Activated CD8-positive, alpha-beta T cell treated with anti-CD3 and anti-CD28 coated beads for 36 hours (primary cell): ENCODE data around the gene CLPSL1. TPM values are rescaled to one million over a fixed set of nuclear protein-coding genes. Genes with fewer than 3 reads are reported as not detected.

ENCODE experiments used
- ATAC-seq: fragments of 200-7000 bp; cut with Tn5 transposase; one replicate; pipeline ENCODE4 v1.10.0; 2021; ENCODE audit warnings: mild to moderate bottlenecking, moderate library complexity
- CTCF ChIA-PET: fragments of 350-600 bp; sonication (Branson Sonifier 250); formaldehyde crosslinking; loops from one replicate; lab custom pipeline; 2021; ENCODE audit warnings: antibody characterized with exemption; lab: Charles Lee
- POLR2A ChIA-PET: fragments of 350-600 bp; sonication (Branson Sonifier 250); formaldehyde crosslinking; loops from one replicate; lab custom pipeline; 2021; ENCODE audit warnings: antibody characterized with exemption; lab: Charles Lee
- DNase-seq: peaks from one replicate; pipeline ENCODE4 v3.0.0-alpha.2; 2020
- H3K27ac Mint-ChIP-seq: one replicate; pipeline ENCODE4 v1.8.0; 2021; ENCODE audit warnings: mild to moderate bottlenecking, mixed read lengths
- H3K27me3 Mint-ChIP-seq: one replicate; pipeline ENCODE4 v1.8.0; 2021; ENCODE audit warnings: mixed read lengths
- H3K36me3 Mint-ChIP-seq: one replicate; pipeline ENCODE4 v1.8.0; 2021; ENCODE audit warnings: low read depth, mixed read lengths
- H3K4me1 Mint-ChIP-seq: one replicate; pipeline ENCODE4 v1.8.0; 2021; ENCODE audit warnings: low read depth, mixed read lengths
- H3K4me3 Mint-ChIP-seq: one replicate; pipeline ENCODE4 v1.8.0; 2021; ENCODE audit warnings: mild to moderate bottlenecking, moderate library complexity, mixed read lengths
- H3K9me3 Mint-ChIP-seq: one replicate; pipeline ENCODE4 v1.8.0; 2021; ENCODE audit warnings: mixed read lengths
- intact Hi-C: fragments of 100-400 bp; cut with micrococcal nuclease; formaldehyde crosslinking; loops from one replicate; pipeline ENCODE4 v1.10.0; 2022
- total RNA-seq, 2 experiments: library from RNA; stranded (reverse); gene quantifications; one replicate each; pipeline ENCODE4 v1.2.3, GENCODE V29; 2021
- TF ChIP-seq, protein P1 (sequence below): fragments of 200-600 bp; IDR thresholded peaks from one replicate; pipeline ENCODE4 v1.8.0; 2022; ENCODE audit warnings: antibody characterized with exemption, mild to moderate bottlenecking

Gene CLPSL1
- total RNA-seq, 2 experiments from 2014 or later = not detected

DNA sequence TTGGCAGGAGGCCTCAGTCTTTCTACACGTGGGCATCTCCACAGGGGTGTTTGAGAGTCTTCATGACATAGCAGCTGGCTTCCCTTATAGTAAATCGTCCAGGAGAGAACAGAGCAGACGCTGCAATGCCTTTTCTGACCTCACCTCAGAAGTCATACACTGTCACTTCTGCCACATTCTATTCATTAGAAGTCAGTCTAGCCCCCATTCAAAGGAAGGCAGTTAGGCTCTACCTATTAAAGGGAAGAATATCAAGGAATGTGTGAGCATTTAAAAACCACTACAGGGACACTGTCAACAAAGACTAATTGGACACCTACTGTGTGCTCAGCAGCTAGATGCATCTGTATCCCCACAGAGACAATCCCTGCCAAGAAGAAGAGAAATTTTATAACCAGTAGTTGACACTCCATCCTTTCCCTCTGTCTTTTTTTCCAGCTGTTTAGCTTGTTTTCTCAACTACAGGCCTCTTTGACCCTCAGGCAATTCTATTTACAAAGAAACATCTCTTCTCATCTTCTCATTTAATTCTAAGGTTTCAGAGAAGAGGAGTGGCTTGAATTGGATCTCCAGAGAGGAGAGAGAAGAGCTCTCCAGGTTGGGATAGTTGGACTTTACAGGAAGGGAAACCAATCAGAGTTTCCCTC is 25.4 kb upstream of the CLPSL1 start:
- Mint-ChIP-seq H3K4me3 (no peak overlapping the region), H3K9me3 (no peaks in the 10 kb centered on the region), H3K36me3 (no peaks in the 10 kb centered on the region), H3K27ac (no peak overlapping the region), H3K27me3 (peaks cover 11% of the 10 kb centered on the region), H3K4me1 (peaks cover 2% of the 10 kb centered on the region)
- TF ChIP-seq, protein P1, sequence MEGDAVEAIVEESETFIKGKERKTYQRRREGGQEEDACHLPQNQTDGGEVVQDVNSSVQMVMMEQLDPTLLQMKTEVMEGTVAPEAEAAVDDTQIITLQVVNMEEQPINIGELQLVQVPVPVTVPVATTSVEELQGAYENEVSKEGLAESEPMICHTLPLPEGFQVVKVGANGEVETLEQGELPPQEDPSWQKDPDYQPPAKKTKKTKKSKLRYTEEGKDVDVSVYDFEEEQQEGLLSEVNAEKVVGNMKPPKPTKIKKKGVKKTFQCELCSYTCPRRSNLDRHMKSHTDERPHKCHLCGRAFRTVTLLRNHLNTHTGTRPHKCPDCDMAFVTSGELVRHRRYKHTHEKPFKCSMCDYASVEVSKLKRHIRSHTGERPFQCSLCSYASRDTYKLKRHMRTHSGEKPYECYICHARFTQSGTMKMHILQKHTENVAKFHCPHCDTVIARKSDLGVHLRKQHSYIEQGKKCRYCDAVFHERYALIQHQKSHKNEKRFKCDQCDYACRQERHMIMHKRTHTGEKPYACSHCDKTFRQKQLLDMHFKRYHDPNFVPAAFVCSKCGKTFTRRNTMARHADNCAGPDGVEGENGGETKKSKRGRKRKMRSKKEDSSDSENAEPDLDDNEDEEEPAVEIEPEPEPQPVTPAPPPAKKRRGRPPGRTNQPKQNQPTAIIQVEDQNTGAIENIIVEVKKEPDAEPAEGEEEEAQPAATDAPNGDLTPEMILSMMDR = no peak
- ATAC-seq = no peak
- ChIA-PET CTCF (interaction anchor here (1.6 kb wide), 1 partner anchor 233 kb away, joined by 6 read pairs; no protein-coding TSS in a partner anchor), POLR2A (interaction anchor here (0.7 kb wide), 1 partner anchor 624 kb away, joined by 3 read pairs; no protein-coding TSS in a partner anchor)
- intact Hi-C loops = no loop called here
- no peak for DNase-seq

DNA sequence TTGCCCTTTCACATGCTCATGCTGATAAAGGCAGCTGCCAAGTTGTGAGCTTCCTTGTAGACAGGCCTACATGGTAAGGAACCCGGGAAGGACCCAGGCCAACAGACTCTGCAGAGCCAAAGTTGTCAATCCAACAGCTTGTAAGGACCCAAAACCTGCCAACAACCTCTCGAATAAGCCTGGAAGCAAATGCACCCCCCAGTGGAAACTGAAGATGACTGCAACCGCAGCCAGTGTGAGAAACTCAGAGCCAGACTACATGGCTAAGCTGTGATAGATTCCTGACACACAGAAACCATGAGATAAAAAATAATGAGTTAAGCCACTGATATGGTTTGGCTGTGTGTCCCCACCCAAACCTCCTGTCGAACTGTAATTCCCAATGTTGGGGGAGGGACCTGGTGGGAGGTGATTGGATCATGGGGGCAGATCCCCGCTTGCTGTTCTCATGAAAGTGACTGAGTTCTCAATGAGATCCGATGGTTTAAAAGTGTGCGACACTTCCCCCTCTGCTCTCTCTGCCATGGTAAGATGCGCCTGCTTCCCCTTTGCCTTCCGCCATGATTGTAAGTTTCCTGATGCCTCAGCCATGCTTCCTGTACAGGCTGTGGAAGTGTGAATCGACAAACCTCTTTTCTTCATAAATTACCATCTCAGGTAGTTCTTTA is 23.2 kb upstream of the CLPSL1 start:
- intact Hi-C loops = no loop called here
- Mint-ChIP-seq H3K4me1 (no peaks in the 10 kb centered on the region), H3K36me3 (no peaks in the 10 kb centered on the region), H3K4me3 (no peak overlapping the region), H3K27me3 (peaks cover 19% of the 10 kb centered on the region), H3K27ac (no peak overlapping the region), H3K9me3 (no peaks in the 10 kb centered on the region)
- ChIA-PET CTCF (interaction anchor here (0.6 to 1.6 kb wide), 6 partner anchors 10 to 248 kb away, joined by 3 to 8 read pairs (median 3); no protein-coding TSS in a partner anchor), POLR2A (no interaction called here)
- TF ChIP-seq, protein P1 = peak; percentile 41
- ATAC-seq (peak; percentile 42), DNase-seq (peak; percentile 32)

DNA sequence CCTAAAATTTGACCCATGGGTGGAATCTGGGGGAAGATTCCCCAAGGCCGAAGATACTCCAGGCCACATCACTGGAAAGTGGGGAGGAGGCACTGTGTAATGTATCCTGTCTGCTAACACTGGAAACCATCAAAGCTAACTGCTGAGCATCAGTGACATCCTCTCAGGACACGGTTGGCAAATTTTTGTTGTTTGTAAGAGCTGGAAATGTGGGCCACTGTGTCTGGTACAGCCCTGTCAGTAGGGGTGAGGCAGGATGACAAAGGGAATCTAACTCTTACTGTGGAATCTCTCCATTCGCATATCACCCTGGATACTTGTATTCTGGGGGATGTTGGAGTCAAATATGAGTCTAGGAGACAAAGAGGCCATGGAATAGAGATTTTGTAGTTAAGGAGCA is 21.4 kb upstream of the CLPSL1 start:
- Mint-ChIP-seq H3K36me3 (no peaks in the 10 kb centered on the region), H3K27ac (no peak overlapping the region), H3K27me3 (peaks cover 35% of the 10 kb centered on the region), H3K4me3 (no peak overlapping the region), H3K9me3 (no peaks in the 10 kb centered on the region), H3K4me1 (no peaks in the 10 kb centered on the region)
- DNase-seq (no peak), ATAC-seq (no peak)
- POLR2A ChIA-PET = no interaction called here
- CTCF ChIA-PET = interaction anchor here (0.7 to 1.5 kb wide), 2 partner anchors 196 to 237 kb away, joined by 3 read pairs; no protein-coding TSS in a partner anchor
- intact Hi-C loops = no loop called here
- TF ChIP-seq, protein P1 = no peak

DNA sequence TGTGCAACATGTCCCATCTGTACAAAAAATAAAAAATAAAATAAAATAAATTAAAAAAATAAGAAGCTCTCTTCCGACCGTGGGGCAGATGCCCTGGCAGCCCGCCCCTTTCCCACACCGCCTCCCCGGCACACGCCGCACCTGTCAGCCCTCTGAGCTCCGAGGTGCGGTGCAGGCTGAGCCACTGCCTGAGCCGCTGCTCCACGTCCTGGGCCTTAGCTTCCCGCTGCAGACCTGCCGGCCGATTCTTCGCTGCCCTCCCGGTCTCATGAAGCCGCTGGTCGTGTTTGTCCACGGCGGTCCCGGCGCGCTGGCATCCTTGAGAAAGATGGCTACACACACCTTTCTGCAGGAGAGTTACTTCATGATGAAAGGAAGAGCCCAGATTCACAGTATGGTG is 15.1 kb upstream of the CLPSL1 start:
- ATAC-seq (no peak), DNase-seq (no peak)
- intact Hi-C loops = no loop called here
- no peaks in the 10 kb centered on the region for H3K36me3 Mint-ChIP-seq
- H3K4me1 Mint-ChIP-seq = no peaks in the 10 kb centered on the region
- H3K27me3 Mint-ChIP-seq = peaks cover 28% of the 10 kb centered on the region
- CTCF ChIA-PET = interaction anchor here (1.6 kb wide), 1 partner anchor 214 kb away, joined by 4 read pairs; no protein-coding TSS in a partner anchor
- TF ChIP-seq, protein P1 = no peak
- H3K9me3 Mint-ChIP-seq = no peaks in the 10 kb centered on the region
- no peak overlapping the region for H3K27ac Mint-ChIP-seq
- POLR2A ChIA-PET = no interaction called here
- no peak overlapping the region for H3K4me3 Mint-ChIP-seq

DNA sequence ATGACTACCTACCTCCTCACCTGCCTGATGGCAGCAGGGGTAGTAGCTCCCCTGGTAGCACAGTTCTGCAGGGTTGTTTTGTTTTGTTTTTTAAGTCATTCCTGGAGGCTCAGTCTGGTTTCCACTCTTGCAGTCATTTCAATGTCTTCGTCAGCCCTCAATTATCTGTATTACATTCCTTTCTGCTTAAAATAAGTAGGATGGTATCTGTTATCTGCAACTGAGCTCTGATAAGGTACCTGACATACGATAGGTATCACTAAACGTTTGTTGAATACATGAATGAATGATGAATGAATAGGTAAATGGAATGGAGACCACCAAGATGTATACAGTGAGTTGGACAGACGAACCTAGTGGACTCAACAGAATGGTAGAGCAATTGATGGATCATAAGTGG is 11.6 kb upstream of the CLPSL1 start:
- CTCF ChIA-PET = interaction anchor here (0.9 to 1.6 kb wide), 2 partner anchors 12 to 247 kb away, joined by 3 to 5 read pairs; no protein-coding TSS in a partner anchor
- no peak for DNase-seq
- POLR2A ChIA-PET = no interaction called here
- TF ChIP-seq, protein P1 = no peak
- ATAC-seq = no peak
- Mint-ChIP-seq H3K27me3 (peaks cover 12% of the 10 kb centered on the region), H3K27ac (no peak overlapping the region), H3K4me1 (no peaks in the 10 kb centered on the region), H3K4me3 (no peak overlapping the region), H3K9me3 (no peaks in the 10 kb centered on the region), H3K36me3 (no peaks in the 10 kb centered on the region)
- intact Hi-C loops = no loop called here
